ENCODE measurements around the gene PNKD. TPM values are rescaled to one million over a fixed set of nuclear protein-coding genes. Genes with fewer than 3 reads are reported as not detected.

PNKD gene
- polyA plus RNA-seq, 2 of the 4 experiments (the other 2 are of a cell fraction), result 46.2 to 51.7 TPM

GRCh38 chr2:218374795-218375194 lies 104.5 kb downstream of the PNKD start:
- ChIA-PET CTCF (interaction anchor here (1.2 to 1.3 kb wide), 2 partner anchors 10 to 73 kb away, joined by 3 read pairs; no protein-coding TSS in a partner anchor), POLR2A (no interaction called here)
- ATAC-seq (no peak), FAIRE-seq (no peak), DNase-seq (ENCODE audit: low read depth in 1 of 2, low spot score in 1 of 2) (no peak)
- Histone ChIP-seq H3K4me3 (no peak overlapping the region), H3K9me3 (no peaks in the 10 kb centered on the region), H3K4me2 (no peak overlapping the region), H3K4me1 (peaks cover 5% of the 10 kb centered on the region; the same call in 1 of the 3 replicates), H3K27ac (no peak overlapping the region)
- WGBS (ENCODE audit: missing lambda C conversion rate), result 79% methylated on average over 4 of the region's 4 CpGs
- no peak for TF ChIP-seq EHMT2 (IDR thresholded peaks at IDR 0.05; ENCODE audit: low read depth)

- no peak overlapping the region for H3K27ac ChIP-seq
These were observed 104.9 kb downstream of the PNKD start for GRCh38 chr2:218375212-218375611.

GRCh38 chr2:218378053-218378452 lies 107.7 kb downstream of the PNKD start:
- peaks cover 5% of the 10 kb centered on the region; the same call in 1 of the 3 replicates for H3K4me1 ChIP-seq
- DNase-seq (ENCODE audit: low read depth in 1 of 2, low spot score in 1 of 2) (no peak), FAIRE-seq (no peak), ATAC-seq (peak; percentile 49 to 83; a peak in 5 of 6 replicates)
- ChIA-PET CTCF (interaction anchor here (1.1 kb wide), 1 partner anchor 76 kb away, joined by 3 read pairs; no protein-coding TSS in a partner anchor), POLR2A (no interaction called here)
- no peaks in the 10 kb centered on the region for H3K9me3 ChIP-seq
- no peak overlapping the region for H3K4me2 ChIP-seq
- H3K4me3 ChIP-seq, result no peak overlapping the region
- WGBS (ENCODE audit: missing lambda C conversion rate), result 63% methylated on average over 5 of the region's 5 CpGs
- H3K27ac ChIP-seq, result no peak overlapping the region
- no peak for TF ChIP-seq ESRRA (IDR thresholded peaks at IDR 0.05; ENCODE audit: borderline replicate concordance, low read length)
- TF ChIP-seq NPAS2 (CRISPR knock-in tag; IDR thresholded peaks at IDR 0.05; ENCODE audit: borderline replicate concordance), result no peak
- TF ChIP-seq RCOR1 (IDR thresholded peaks at IDR 0.05; ENCODE audit: low read depth, low read length), result no peak
- no peak for TF ChIP-seq GATA3 (IDR thresholded peaks at IDR 0.05; ENCODE audit: borderline replicate concordance)
- no peak for TF ChIP-seq CBX8 (IDR thresholded peaks at IDR 0.05)
- TF ChIP-seq HOXA7 (CRISPR knock-in tag; IDR thresholded peaks at IDR 0.05), result no peak
- TF ChIP-seq KDM5A (IDR thresholded peaks at IDR 0.05), result no peak
- TF ChIP-seq ZNF302 (CRISPR knock-in tag; IDR thresholded peaks at IDR 0.05), result no peak
- TF ChIP-seq FOXS1 (CRISPR knock-in tag; IDR thresholded peaks at IDR 0.05), result no peak
- no peak for TF ChIP-seq CEBPB (IDR thresholded peaks at IDR 0.05)
- no peak for TF ChIP-seq BCL3 (IDR thresholded peaks at IDR 0.05)
- TF ChIP-seq USF2 (IDR thresholded peaks at IDR 0.05), result no peak
- TF ChIP-seq HES2 (IDR thresholded peaks at IDR 0.05), result no peak
- TF ChIP-seq JUN (IDR thresholded peaks at IDR 0.05), result no peak
- TF ChIP-seq MAX (IDR thresholded peaks at IDR 0.05), result no peak
- TF ChIP-seq TP53 (CRISPR knock-in tag; IDR thresholded peaks at IDR 0.05), result no peak

More at GRCh38 chr2:218375212-218375611, 104.9 kb downstream of the PNKD start:
- WGBS (ENCODE audit: missing lambda C conversion rate), result 7% methylated on average over 2 of the region's 2 CpGs
- FAIRE-seq, result no peak
- ATAC-seq, result 0 out of 6 replicates have a peak, but pooled peaks of 1 of the 2 experiments have one; percentile 23
- no peak overlapping the region for H3K4me2 ChIP-seq
- peaks cover 5% of the 10 kb centered on the region; the same call in 1 of the 3 replicates for H3K4me1 ChIP-seq
- no peak for DNase-seq (ENCODE audit: low read depth in 1 of 2, low spot score in 1 of 2)
- H3K4me3 ChIP-seq, result no peak overlapping the region
- H3K9me3 ChIP-seq, result no peaks in the 10 kb centered on the region
- POLR2A ChIA-PET, result no interaction called here
- TF ChIP-seq RCOR1 (IDR thresholded peaks at IDR 0.05; ENCODE audit: low read depth, low read length) (no peak), ZC3H11A (IDR thresholded peaks at IDR 0.05) (no peak), RAD21 (conservative IDR thresholded peaks at IDR 0.05 in 1 of 2, IDR thresholded peaks at IDR 0.05 in 1 of 2) (no peak), MAZ (IDR thresholded peaks at IDR 0.05; ENCODE audit: borderline replicate concordance, low read depth, low read length) (no peak), ZSCAN20 (CRISPR knock-in tag; IDR thresholded peaks at IDR 0.05) (no peak), POLR2AphosphoS2 (conservative IDR thresholded peaks at IDR 0.05; ENCODE audit: low read length) (no peak), ELK1 (IDR thresholded peaks at IDR 0.05; ENCODE audit: low read depth, low read length) (no peak), POLR2A (IDR thresholded peaks at IDR 0.05; ENCODE audit: low read length) (no peak), ESRRA (IDR thresholded peaks at IDR 0.05; ENCODE audit: borderline replicate concordance, low read length) (no peak), CBX8 (IDR thresholded peaks at IDR 0.05) (no peak), JUN (IDR thresholded peaks at IDR 0.05) (no peak), TP53 (CRISPR knock-in tag; IDR thresholded peaks at IDR 0.05) (no peak), HES2 (IDR thresholded peaks at IDR 0.05) (no peak), HDAC2 (IDR thresholded peaks at IDR 0.05) (no peak), HOXB5 (CRISPR knock-in tag; IDR thresholded peaks at IDR 0.05) (no peak), PHF8 (IDR thresholded peaks at IDR 0.05; ENCODE audit: borderline replicate concordance, low read depth) (no peak), RARB (CRISPR knock-in tag; IDR thresholded peaks at IDR 0.05) (no peak), FOSL2 (IDR thresholded peaks at IDR 0.05) (no peak), FOSL2 (CRISPR knock-in tag; IDR thresholded peaks at IDR 0.05) (no peak), ATOH8 (CRISPR knock-in tag; IDR thresholded peaks at IDR 0.05; ENCODE audit: low read depth) (no peak)
- CTCF ChIA-PET, result interaction anchor here (1.2 to 1.3 kb wide), 2 partner anchors 10 to 74 kb away, joined by 3 read pairs; no protein-coding TSS in a partner anchor
